HEK293 (cell line): ENCODE measurements around the gene SYPL2.
A peak's percentile ranks its signal among the peaks of the same experiment; 100 is the strongest.

Experiments
- CTCF ChIA-PET: fragments of 350-600 bp; formaldehyde crosslinking; extraction: SDS; loops from one replicate; lab custom pipeline; 2021; ENCODE audit warnings: antibody characterized with exemption; lab: Yijun Ruan, JAX
- POLR2A ChIA-PET: fragments of 300-600 bp; formaldehyde crosslinking; extraction: SDS; loops from one replicate; lab custom pipeline; 2020; ENCODE audit warnings: antibody characterized with exemption, inconsistent platforms; lab: Yijun Ruan, JAX
- H3K27ac ChIP-seq: fragments of 200-500 bp; sonication (Bioruptor generic); 2 replicates; pipeline ENCODE4 v1.5.1; 2014; ENCODE audit warnings: low read depth, low read length, control low read depth, inconsistent platforms; ENCODE audit errors: extremely low read depth
- H3K36me3 ChIP-seq, 2 experiments: fragments of 200-500 bp in 1 of 2; sonication (Bioruptor generic) in 1 of 2; 1 replicate in 1 of 2; 2 replicates in 1 of 2; pipeline ENCODE4 v1.5.1; 2014 to 2017; ENCODE audit warnings: inconsistent platforms in 2 of 2, low read length in 2 of 2; ENCODE audit not compliant: control insufficient read depth in 2 of 2, insufficient read depth in 1 of 2
- H3K4me1 ChIP-seq: fragments of 200-500 bp; sonication (Bioruptor generic); 2 replicates; pipeline ENCODE4 v1.5.1; 2014; ENCODE audit warnings: mild to moderate bottlenecking, low read length, inconsistent platforms; ENCODE audit not compliant: control insufficient read depth, insufficient read depth
- H3K4me3 ChIP-seq: 2 replicates; pipeline ENCODE4 v1.5.1; 2011; ENCODE audit warnings: low read depth, mild to moderate bottlenecking, control low read depth, low read length, moderate library complexity
- H3K9me3 ChIP-seq: fragments of 200-500 bp; sonication (Bioruptor generic); 2 replicates; pipeline ENCODE4 v1.5.1; 2014; ENCODE audit warnings: low read depth, low read length, inconsistent platforms; ENCODE audit not compliant: control insufficient read depth, insufficient read depth
- BCL11A ChIP-seq: fragments of 450-650 bp; formaldehyde crosslinking; IDR thresholded peaks from 2 replicates; pipeline ENCODE4 v1.5.1; 2016; ENCODE audit warnings: low read depth, missing biosample characterization, missing genetic modification characterization
- GFI1B ChIP-seq: fragments of 450-650 bp; formaldehyde crosslinking; IDR thresholded peaks from 2 replicates; pipeline ENCODE4 v1.5.1; 2016; ENCODE audit warnings: missing biosample characterization, missing genetic modification characterization
- HOXA7 ChIP-seq: sonication (generic); formaldehyde crosslinking; IDR thresholded peaks from 2 replicates; pipeline ENCODE4 v1.8.1; 2022; ENCODE audit warnings: missing genetic modification reagents, borderline replicate concordance
- KLF9 ChIP-seq: fragments of 450-650 bp; formaldehyde crosslinking; IDR thresholded peaks from 2 replicates; pipeline ENCODE4 v1.5.1; 2016; ENCODE audit warnings: missing biosample characterization, missing genetic modification characterization, low read depth
- MEIS1 ChIP-seq: sonication (generic); formaldehyde crosslinking; IDR thresholded peaks from 2 replicates; pipeline ENCODE4 v1.8.1; 2022; ENCODE audit warnings: missing genetic modification reagents, mild to moderate bottlenecking, borderline replicate concordance
- REST ChIP-seq: fragments of 450-650 bp; formaldehyde crosslinking; IDR thresholded peaks from 2 replicates; pipeline ENCODE4 v1.5.1; 2016; ENCODE audit warnings: missing biosample characterization, missing genetic modification characterization
- SCRT2 ChIP-seq: fragments of 450-650 bp; formaldehyde crosslinking; IDR thresholded peaks from 2 replicates; pipeline ENCODE4 v1.5.1; 2016; ENCODE audit warnings: missing biosample characterization, missing genetic modification characterization
- SP2 ChIP-seq: fragments of 450-650 bp; formaldehyde crosslinking; IDR thresholded peaks from 2 replicates; pipeline ENCODE4 v1.5.1; 2016; ENCODE audit warnings: missing biosample characterization, missing genetic modification characterization
- YY1 ChIP-seq: fragments of 450-650 bp; formaldehyde crosslinking; IDR thresholded peaks from 2 replicates; pipeline ENCODE4 v1.5.1; 2018; ENCODE audit warnings: missing biosample characterization, missing genetic modification characterization
- ZBTB48 ChIP-seq: fragments of 450-650 bp; formaldehyde crosslinking; IDR thresholded peaks from 2 replicates; pipeline ENCODE4 v1.5.1; 2016; ENCODE audit warnings: missing biosample characterization, missing genetic modification characterization
- ZBTB6 ChIP-seq: fragments of 450-650 bp; formaldehyde crosslinking; IDR thresholded peaks from 2 replicates; pipeline ENCODE4 v1.5.1; 2017; ENCODE audit warnings: missing biosample characterization, missing genetic modification characterization
- ZFHX2 ChIP-seq: fragments of 450-650 bp; formaldehyde crosslinking; conservative IDR thresholded peaks from 2 replicates; pipeline ENCODE4 v1.5.1; 2016; ENCODE audit warnings: missing biosample characterization, missing genetic modification characterization
- ZNF10 ChIP-seq: fragments of 450-650 bp; formaldehyde crosslinking; IDR thresholded peaks from 2 replicates; pipeline ENCODE4 v1.5.1; 2017; ENCODE audit warnings: missing biosample characterization, missing genetic modification characterization
- ZNF138 ChIP-seq: fragments of 450-650 bp; formaldehyde crosslinking; IDR thresholded peaks from 2 replicates; pipeline ENCODE4 v1.5.1; 2016; ENCODE audit warnings: missing biosample characterization, missing genetic modification characterization, borderline replicate concordance
- ZNF18 ChIP-seq: fragments of 450-650 bp; formaldehyde crosslinking; IDR thresholded peaks from 2 replicates; pipeline ENCODE4 v1.5.1; 2016; ENCODE audit warnings: missing biosample characterization, missing genetic modification characterization
- ZNF341 ChIP-seq: fragments of 450-650 bp; formaldehyde crosslinking; IDR thresholded peaks from 2 replicates; pipeline ENCODE4; 2016; ENCODE audit warnings: low read depth, missing biosample characterization, missing genetic modification characterization
- ZNF391 ChIP-seq: fragments of 450-650 bp; formaldehyde crosslinking; IDR thresholded peaks from 2 replicates; pipeline ENCODE4 v1.5.1; 2016; ENCODE audit warnings: low read depth, missing biosample characterization, missing genetic modification characterization, borderline replicate concordance
- ZNF404 ChIP-seq: fragments of 450-650 bp; formaldehyde crosslinking; IDR thresholded peaks from 2 replicates; pipeline ENCODE4 v1.5.1; 2017; ENCODE audit warnings: missing biosample characterization, missing genetic modification characterization
- ZNF510 ChIP-seq: fragments of 450-650 bp; formaldehyde crosslinking; IDR thresholded peaks from 2 replicates; pipeline ENCODE4 v1.5.1; 2018; ENCODE audit warnings: mild to moderate bottlenecking, missing genetic modification characterization, missing biosample characterization; ENCODE audit not compliant: insufficient replicate concordance
- ZNF768 ChIP-seq: fragments of 450-650 bp; formaldehyde crosslinking; IDR thresholded peaks from 2 replicates; pipeline ENCODE4 v1.5.1; 2018; ENCODE audit warnings: missing biosample characterization, mild to moderate bottlenecking, missing genetic modification characterization
- TF ChIP-seq, protein P1 (sequence below): fragments of 450-650 bp; formaldehyde crosslinking; IDR thresholded peaks from 2 replicates; pipeline ENCODE4 v1.5.1; 2017; ENCODE audit warnings: missing biosample characterization, missing genetic modification characterization

Gene SYPL2

DNA sequence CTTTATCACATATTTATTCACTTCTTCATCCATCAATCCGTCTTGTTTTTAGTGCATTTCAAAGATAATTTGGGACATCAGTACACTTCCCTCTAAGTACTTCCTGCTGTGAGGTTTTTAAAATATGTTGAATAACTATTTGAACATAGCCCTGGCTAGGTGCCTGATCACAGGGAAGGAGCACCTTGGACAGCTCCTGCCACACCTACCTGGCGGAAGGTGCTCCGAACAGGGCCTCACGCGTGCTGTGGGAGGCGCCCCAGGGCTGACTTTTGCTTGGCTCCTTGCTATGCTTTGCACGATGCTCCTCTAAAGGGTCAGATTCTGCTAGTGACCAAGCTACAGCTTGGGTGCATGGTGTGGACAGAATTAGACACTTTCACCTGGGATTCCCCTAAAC, 12.5 kb downstream of the SYPL2 start:
- Histone ChIP-seq H3K4me1 (no peaks in the 10 kb centered on the region), H3K4me3 (no peak overlapping the region), H3K27ac (no peak overlapping the region), H3K36me3 (no peaks in the 10 kb centered on the region), H3K9me3 (no peaks in the 10 kb centered on the region)
- POLR2A ChIA-PET = no interaction called here
- TF ChIP-seq ZNF10 (tag by site-specific recombination) = peak; percentile 56; the same call in 1 of the 2 replicates
- TF ChIP-seq REST = peak; percentile 95
- TF ChIP-seq YY1 (tag by site-specific recombination) = no peak
- CTCF ChIA-PET = interaction anchor here (0.6 to 2.1 kb wide), 5 partner anchors 10 to 54 kb away, joined by 3 to 7 read pairs (median 5); partner anchors contain the start of gene CYB561D1

DNA sequence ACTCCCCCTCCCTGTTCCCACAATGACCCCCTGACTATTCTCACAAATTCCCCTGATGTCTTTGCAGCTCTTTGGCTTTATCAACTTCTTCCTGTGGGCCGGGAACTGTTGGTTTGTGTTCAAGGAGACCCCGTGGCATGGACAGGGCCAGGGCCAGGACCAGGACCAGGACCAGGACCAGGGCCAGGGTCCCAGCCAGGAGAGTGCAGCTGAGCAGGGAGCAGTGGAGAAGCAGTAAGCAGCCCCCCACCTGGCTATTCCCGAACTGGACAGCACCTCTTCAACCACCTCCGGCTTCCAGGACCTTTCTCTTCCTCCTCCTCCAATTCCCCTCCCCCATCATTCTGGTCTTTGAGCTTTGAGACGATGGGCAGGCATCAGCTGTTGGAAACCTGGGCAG, 13.0 kb downstream of the SYPL2 start:
- POLR2A ChIA-PET = no interaction called here
- TF ChIP-seq BCL11A (no peak), SP2 (tag by site-specific recombination) (no peak), ZNF404 (no peak), SCRT2 (tag by site-specific recombination) (no peak), ZNF138 (tag by site-specific recombination) (no peak), KLF9 (tag by site-specific recombination) (no peak), ZNF341 (tag by site-specific recombination) (no peak), ZBTB48 (tag by site-specific recombination) (no peak), ZFHX2 (tag by site-specific recombination) (no peak), ZNF18 (tag by site-specific recombination) (no peak), ZNF768 (no peak), ZNF10 (tag by site-specific recombination) (no peak), HOXA7 (CRISPR knock-in tag) (no peak), GFI1B (tag by site-specific recombination) (no peak), ZNF510 (tag by site-specific recombination) (no peak), ZBTB6 (tag by site-specific recombination) (no peak), MEIS1 (CRISPR knock-in tag) (no peak), ZNF391 (tag by site-specific recombination) (no peak)
- TF ChIP-seq, protein P1, sequence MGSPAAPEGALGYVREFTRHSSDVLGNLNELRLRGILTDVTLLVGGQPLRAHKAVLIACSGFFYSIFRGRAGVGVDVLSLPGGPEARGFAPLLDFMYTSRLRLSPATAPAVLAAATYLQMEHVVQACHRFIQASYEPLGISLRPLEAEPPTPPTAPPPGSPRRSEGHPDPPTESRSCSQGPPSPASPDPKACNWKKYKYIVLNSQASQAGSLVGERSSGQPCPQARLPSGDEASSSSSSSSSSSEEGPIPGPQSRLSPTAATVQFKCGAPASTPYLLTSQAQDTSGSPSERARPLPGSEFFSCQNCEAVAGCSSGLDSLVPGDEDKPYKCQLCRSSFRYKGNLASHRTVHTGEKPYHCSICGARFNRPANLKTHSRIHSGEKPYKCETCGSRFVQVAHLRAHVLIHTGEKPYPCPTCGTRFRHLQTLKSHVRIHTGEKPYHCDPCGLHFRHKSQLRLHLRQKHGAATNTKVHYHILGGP (tag by site-specific recombination) = no peak
- Histone ChIP-seq H3K36me3 (no peaks in the 10 kb centered on the region), H3K4me3 (no peak overlapping the region), H3K4me1 (no peaks in the 10 kb centered on the region), H3K9me3 (no peaks in the 10 kb centered on the region), H3K27ac (no peak overlapping the region)
- CTCF ChIA-PET = interaction anchor here (1.0 to 2.1 kb wide), 4 partner anchors 10 to 53 kb away, joined by 4 to 7 read pairs (median 5); no protein-coding TSS in a partner anchor
